LNCaP clone FGC (cell line): ENCODE data around the gene ERC1.

Experiments
- DNase-seq: peaks from one replicate; pipeline ENCODE4 v3.0.0-alpha.2; 2011; ENCODE audit warnings: low read depth
- H3K4me3 ChIP-seq: 2 replicates; pipeline ENCODE4 v1.5.1; 2011; ENCODE audit warnings: mild to moderate bottlenecking, low read depth, low read length, control low read depth
- CTCF ChIP-seq: IDR thresholded peaks from 2 replicates; pipeline ENCODE4 v1.5.1; 2012; ENCODE audit warnings: mild to moderate bottlenecking; ENCODE audit not compliant: control insufficient read depth, insufficient read depth; ENCODE audit errors: extremely low read depth

ERC1 gene

GRCh38 chr12:1523046-1523445, 532.0 kb downstream of the ERC1 start:
- TF ChIP-seq CTCF: no peak
- no peak for DNase-seq
- H3K4me3 ChIP-seq: no peak overlapping the region

DNA sequence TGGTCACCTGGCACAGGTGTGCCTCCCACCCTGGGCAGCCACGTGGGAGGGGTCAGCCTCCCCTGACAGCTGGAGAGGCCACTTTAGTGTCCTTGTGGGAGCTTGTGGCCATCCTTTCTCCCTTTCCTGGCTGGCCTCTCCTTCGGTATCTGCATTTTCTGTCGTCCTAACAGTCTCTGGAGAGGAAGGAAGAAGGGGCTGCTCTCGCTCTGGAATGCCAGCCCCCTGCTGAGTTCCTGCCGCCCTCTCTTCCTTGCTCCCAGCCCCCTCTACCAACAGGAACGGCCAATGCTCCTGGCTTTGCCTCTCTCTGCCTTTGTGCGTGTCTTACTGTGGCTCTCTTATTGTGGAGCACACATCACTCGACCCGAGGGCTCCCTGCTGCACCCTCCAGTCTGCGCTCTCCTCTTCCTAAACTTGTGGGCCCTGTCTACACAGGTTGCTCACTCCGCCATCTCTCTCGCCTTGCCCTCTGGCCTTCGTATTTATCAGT, 532.6 kb downstream of the ERC1 start:
- H3K4me3 ChIP-seq: no peak overlapping the region
- DNase-seq: no peak
- TF ChIP-seq CTCF: no peak

GRCh38 chr12:1525858-1526257, 534.8 kb downstream of the ERC1 start:
- no peak overlapping the region for H3K4me3 ChIP-seq
- TF ChIP-seq CTCF: no peak
- DNase-seq: no peak

- H3K4me3 ChIP-seq: no peak overlapping the region
- TF ChIP-seq CTCF: no peak
- no peak for DNase-seq
Measured at GRCh38 chr12:1527789-1528188, 536.8 kb downstream of the ERC1 start.

- DNase-seq: no peak
- TF ChIP-seq CTCF: no peak
- no peak overlapping the region for H3K4me3 ChIP-seq
Measured at GRCh38 chr12:1528791-1529190, 537.8 kb downstream of the ERC1 start.

DNA sequence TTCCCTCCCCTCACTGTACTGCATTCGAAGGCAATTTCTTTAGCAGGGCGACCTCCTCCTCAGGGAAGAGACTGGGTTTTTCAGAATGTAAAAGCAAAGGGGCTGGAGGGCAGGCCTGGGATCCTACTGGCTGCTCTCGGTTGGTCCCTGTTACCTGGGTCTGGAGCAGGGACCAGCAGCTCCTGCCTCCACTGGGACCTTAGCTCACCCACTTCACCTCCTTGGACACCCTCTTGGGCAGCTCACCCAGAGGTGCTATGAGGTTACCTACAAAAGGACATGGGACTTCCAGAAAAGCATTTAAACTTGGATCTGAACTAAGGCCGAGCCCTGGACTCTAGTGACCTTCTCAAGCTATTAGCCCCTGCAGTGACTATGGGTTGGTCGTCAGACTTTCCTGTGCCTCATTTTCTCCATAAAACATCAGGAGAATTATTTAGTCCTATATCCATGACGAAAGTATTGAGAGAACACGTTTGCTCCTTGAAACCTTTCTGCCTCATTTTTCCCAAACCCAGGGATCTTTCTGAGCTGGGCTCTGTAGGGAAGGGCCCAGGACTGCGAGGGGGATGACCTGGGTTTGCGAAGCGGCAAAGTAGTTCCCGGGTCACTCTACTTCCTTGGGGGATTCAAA, 538.3 kb downstream of the ERC1 start:
- no peak for DNase-seq
- TF ChIP-seq CTCF: no peak
- no peak overlapping the region for H3K4me3 ChIP-seq

GRCh38 chr12:1529862-1530591, 539.0 kb downstream of the ERC1 start:
- TF ChIP-seq CTCF: no peak
- no peak overlapping the region for H3K4me3 ChIP-seq
- DNase-seq: no peak
